GM11168 (cell line): ENCODE results near the gene ADCY2.

Experiments
- in situ Hi-C: fragments of 300-500 bp; cut with MboI; formaldehyde crosslinking; loops from one replicate; pipeline ENCODE4 v1.12.0; 2022; ENCODE audit warnings: low sequenced_read_pairs; ENCODE audit not compliant: unreplicated experiment

The ADCY2 gene

DNA sequence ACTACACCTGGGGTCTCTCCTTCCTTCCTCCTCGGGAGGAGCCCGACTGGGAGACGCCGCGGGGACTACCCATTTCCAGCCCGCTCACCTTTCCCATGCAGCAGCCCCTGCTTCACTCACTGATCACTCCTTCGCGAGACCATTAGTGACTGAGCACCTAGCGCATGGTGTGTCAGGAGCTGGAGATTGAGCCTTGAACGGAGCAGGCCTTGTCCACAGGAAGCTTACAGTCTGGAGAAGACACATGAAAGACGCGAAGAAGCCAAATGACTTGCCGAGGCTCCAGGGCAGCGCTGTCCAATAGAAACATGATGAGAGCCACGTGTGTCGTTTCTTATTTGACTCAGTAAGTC lies 455.3 kb downstream of the ADCY2 start:
- in situ Hi-C loops, result no loop called here

DNA sequence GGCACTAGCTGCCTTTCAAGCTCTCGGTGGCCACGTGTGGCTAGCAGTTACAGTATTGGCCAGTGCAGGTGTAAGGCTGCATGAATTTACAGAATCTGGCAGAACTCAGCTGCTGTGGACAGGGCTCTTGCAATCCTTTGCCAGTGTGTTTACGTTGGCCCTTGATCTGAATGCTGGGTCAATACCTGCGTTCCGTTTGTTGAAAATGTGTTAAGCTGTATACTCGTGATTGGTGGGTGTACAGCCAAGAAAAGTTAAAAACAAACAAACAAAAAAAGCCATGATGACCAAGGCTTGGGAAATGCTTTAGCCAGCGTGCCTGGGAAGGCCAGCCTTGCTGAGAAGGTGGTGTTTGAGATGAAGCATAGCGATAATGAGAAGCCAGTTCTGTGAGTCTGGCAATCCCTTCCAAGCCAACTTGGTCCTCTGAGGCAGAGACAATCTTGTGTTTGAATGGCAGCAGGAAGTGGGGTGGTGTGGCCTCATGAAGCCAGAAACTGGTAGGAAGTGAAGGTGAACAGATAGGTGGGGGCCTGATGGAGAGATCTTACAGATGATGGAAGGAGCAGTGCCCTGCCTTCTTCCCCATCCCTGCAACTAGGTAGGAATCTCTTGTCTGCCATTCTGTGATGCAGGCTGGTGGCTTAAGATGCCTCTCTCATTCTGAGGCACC lies 455.8 kb downstream of the ADCY2 start:
- in situ Hi-C loops, result no loop called here

- in situ Hi-C loops, result no loop called here
These were observed 456.6 kb downstream of the ADCY2 start for GRCh38 chr5:7852542-7852941.

GRCh38 chr5:7852988-7853387 lies 457.1 kb downstream of the ADCY2 start:
- in situ Hi-C loops, result no loop called here

GRCh38 chr5:7855611-7856010 lies 459.7 kb downstream of the ADCY2 start:
- in situ Hi-C loops, result no loop called here

DNA sequence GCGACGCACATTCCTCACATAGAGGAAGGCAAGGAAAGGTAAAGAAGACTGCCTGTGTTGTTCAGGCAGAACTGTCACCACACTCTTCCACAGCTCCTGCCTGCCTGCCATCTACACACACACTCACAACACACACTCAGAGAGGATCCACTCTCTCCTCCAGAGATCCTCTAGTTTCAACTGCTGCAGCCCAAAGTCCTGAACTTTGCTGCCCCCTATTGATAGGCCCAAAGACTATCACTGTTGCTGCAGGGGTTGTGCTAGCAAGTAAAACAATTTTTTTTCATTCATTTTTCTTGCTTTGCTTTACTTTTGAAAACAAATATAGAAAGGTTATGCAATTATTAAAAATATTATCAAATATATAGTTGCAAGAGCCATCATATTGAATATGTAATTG lies 460.9 kb downstream of the ADCY2 start:
- in situ Hi-C loops, result no loop called here

- in situ Hi-C loops, result no loop called here
These were observed 461.4 kb downstream of the ADCY2 start for GRCh38 chr5:7857361-7857760.

DNA sequence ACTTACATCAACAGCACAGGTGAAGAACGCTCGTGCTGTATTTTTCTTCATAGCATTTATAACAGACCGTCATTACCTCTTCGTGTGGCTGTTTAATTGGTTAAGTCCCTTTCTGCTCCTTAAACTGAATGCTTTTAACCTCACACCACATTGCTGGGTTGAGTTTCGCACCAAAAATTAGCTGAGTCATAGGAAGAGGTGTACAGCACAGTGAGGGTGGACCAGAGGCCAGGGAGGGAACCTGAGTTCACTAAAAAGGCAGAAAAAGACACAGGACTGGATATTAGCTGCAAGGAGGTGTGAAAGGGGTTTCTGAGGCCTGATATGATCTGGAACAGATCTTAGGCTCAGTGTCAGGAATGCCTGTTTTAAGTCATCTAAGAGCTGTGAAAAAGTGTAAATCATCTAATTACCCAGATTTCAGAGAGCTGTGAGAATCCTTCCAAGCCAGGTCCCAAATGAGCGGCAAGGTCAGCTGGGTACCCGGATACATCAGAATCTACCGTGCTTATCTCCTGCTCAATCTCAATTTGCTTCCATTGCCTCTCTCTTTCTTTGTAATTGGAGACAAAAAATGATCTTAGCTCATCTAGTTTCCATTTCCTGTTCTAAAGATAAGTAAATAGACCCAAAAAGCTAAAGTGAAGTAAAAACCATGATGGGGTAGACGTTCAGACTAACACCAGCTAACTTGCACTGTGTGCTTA lies 462.1 kb downstream of the ADCY2 start:
- in situ Hi-C loops, result no loop called here

DNA sequence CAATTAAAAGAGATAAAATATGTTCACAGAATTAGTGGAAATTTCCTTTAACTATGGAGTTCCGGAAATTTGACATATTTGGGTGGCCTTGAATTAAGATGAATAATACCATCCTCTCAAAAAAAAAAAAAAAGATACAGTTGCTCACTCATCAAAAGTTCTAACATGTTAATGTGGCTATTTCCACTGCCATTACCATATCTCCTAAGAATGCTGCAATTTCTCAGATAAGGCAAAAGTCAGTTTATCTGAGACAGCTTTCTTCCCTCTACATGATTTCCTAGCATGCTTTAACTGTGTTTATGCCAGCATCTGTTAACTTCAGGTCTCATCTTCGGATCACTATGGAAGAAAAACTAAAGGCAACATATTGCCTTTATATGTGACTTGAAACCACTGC lies 470.3 kb downstream of the ADCY2 start:
- in situ Hi-C loops, result no loop called here

GRCh38 chr5:7867260-7867659 lies 471.3 kb downstream of the ADCY2 start:
- in situ Hi-C loops, result no loop called here

GRCh38 chr5:7868427-7868772 lies 472.5 kb downstream of the ADCY2 start:
- in situ Hi-C loops, result no loop called here

GRCh38 chr5:7868773-7869473 lies 473.0 kb downstream of the ADCY2 start, which contains the start of the genes FASTKD3 and MTRR:
Gene FASTKD3, minus strand, starts transcription at chr5:7869031. Its CDS starts 948 bp downstream, at chr5:7868083.
Gene MTRR, plus strand, starts transcription at chr5:7869148. Its CDS starts 1,647 bp downstream, at chr5:7870795.
- in situ Hi-C loops, result no loop called here

DNA sequence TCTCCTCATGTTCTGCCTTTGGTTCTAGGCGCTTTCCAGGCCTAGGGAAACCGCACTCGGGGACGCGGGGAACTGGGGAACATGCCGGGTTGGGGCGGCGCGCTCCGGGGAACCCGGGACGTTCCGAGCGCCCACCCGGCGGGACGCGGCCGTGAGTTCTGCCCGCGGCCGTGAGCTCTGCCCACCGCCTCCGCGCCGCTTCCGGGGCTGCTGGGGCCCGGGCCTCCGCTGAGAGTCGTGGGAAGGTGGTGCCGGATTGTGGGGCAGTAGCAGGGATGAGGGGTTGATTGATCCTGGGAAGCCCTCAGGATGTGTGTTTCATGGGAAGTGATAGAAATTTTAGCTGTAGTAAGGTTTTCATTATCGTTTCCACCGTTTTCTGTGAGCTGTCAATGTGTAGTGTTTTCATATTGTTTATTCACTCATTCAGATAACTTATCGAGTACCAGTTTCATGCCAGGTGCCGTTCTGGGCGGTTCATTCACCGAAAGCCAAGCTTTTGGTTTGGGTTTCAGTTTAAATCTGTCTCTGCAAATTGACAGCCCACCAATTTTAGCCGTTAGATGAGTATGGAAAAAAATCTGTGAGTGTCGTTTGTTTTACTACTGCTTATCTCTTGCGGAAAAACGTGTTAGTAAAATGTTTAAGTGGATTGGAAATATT lies 473.7 kb downstream of the ADCY2 start:
- in situ Hi-C loops, result no loop called here

- in situ Hi-C loops, result no loop called here
These were observed 475.7 kb downstream of the ADCY2 start for GRCh38 chr5:7871653-7872052.

DNA sequence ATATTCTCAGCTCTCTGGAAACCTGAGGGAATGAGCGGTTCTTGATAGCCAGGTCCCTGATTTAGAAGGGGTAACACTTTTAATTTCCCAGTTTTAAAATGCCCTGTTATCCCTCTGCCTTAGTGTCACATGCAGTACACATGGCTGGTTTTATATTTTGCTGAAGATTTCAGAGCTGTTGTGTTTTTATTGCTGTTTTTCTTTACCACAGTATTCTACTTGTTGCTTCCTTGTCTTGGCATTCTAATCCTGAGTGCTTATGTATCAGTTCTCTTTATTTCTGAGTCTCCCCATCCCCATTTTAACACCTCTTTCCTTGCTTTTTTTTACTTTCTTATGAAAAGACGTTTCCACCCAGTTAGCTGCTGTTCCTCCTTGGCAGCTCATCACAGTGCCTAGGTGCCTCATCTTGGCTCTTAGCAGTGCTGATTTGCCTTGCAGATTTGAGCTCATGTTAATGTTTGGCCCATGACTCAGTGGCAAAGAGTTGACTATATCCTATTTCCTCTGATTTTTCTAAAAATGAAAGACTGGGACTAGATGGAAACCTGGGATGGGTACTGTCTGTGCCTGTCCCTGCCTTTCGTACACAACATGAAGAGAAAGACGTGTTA lies 476.7 kb downstream of the ADCY2 start:
- in situ Hi-C loops, result no loop called here

DNA sequence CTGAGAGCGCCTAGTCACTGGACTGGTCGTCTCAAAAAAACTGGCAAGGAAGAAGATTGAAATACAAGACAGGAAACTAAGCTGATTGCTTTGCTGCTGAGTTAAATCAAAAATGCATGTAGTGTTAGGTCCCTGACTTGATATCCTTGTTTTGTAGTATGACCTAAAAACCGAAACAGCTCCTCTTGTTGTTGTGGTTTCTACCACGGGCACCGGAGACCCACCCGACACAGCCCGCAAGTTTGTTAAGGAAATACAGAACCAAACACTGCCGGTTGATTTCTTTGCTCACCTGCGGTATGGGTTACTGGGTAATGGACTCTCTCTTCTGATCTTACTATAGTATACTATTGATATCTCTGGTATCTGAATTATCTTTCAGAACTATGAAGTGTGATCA lies 477.3 kb downstream of the ADCY2 start:
- in situ Hi-C loops, result no loop called here

DNA sequence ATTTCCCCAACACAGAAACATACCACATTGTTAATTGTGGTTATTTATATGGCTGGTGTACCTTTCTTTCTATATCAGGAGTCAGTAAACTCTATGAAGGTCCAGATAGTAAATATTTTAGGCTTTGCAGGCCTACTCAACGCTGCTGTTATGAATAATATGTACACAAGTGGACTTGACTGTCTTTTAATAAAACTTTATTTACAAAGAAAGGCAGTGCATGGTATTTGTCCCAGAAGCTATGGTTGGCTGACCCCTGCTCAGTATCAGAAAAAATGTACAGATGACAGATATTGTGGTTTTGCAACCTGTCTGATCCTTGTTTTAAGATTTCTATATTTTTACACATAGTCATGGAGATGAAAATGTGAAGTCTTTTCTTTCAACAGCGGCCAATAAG lies 478.7 kb downstream of the ADCY2 start:
- in situ Hi-C loops, result no loop called here

- in situ Hi-C loops, result no loop called here
These were observed 479.2 kb downstream of the ADCY2 start for GRCh38 chr5:7875151-7875550.

DNA sequence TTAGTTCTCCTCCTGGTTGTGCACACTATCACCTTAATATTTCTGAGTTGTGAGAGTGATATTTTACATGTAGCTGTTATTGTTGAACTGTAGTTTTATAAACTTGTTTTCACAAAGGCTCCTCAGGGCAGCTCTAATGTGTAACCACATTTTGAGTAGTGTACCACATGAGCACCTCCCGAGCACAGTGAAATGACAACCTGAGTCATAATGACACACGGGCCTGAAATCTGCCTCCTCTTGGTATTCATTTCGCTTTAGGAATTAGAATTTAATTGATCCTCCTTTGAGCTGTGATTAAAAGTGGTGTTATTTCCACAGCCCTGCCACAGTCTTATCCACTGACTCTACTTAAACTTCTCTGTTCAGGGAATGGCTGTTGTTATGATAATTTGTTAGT lies 480.9 kb downstream of the ADCY2 start:
- in situ Hi-C loops, result no loop called here

GRCh38 chr5:7877851-7878250 lies 481.9 kb downstream of the ADCY2 start:
- in situ Hi-C loops, result no loop called here
